ENCODE measurements around the gene ZNF805. TPM values are rescaled to one million over a fixed set of nuclear protein-coding genes. Genes with fewer than 3 reads are reported as not detected.

Gene ZNF805
- total RNA-seq, 1 experiment from 2014 or later = 10.1 TPM

Other genes with a start within 250 kb of the ZNF805 start
- not detected in 2 replicates for gene USP29, start 120.6 kb upstream of the ZNF805 start, total RNA-seq (2014; rRNA removed; shearing (Covaris generic))
- not detected in 2 replicates for gene ZIM3, start 95.4 kb upstream of the ZNF805 start, total RNA-seq (2014; rRNA removed; shearing (Covaris generic))
- gene DUXA, start 73.1 kb upstream of the ZNF805 start, total RNA-seq (2014; rRNA removed; shearing (Covaris generic)) = not detected in 2 replicates
- 9.5 and 11.0 TPM in 2 replicates for gene ZNF264, start 49.1 kb upstream of the ZNF805 start, total RNA-seq (2014; rRNA removed; shearing (Covaris generic))
- gene AURKC, start 9.6 kb upstream of the ZNF805 start, total RNA-seq (2014; rRNA removed; shearing (Covaris generic)) = not detected in 2 replicates
- 42.3 and 45.7 TPM in 2 replicates for gene ZNF460, start 39.9 kb downstream of the ZNF805 start, total RNA-seq (2014; rRNA removed; shearing (Covaris generic))
- 9.8 and 10.1 TPM in 2 replicates for gene ZNF543, start 79.8 kb downstream of the ZNF805 start, total RNA-seq (2014; rRNA removed; shearing (Covaris generic))
- gene ZNF304, start 110.6 kb downstream of the ZNF805 start, total RNA-seq (2014; rRNA removed; shearing (Covaris generic)) = 4.6 and 5.5 TPM in 2 replicates
- gene TRAPPC2B, start 122.9 kb downstream of the ZNF805 start, total RNA-seq (2014; rRNA removed; shearing (Covaris generic)) = 18.0 and 18.3 TPM in 2 replicates
- gene ZNF547, start 122.9 kb downstream of the ZNF805 start, total RNA-seq (2014; rRNA removed; shearing (Covaris generic)) = 1.6 and 2.8 TPM in 2 replicates
- gene ZNF548, start 149.2 kb downstream of the ZNF805 start, total RNA-seq (2014; rRNA removed; shearing (Covaris generic)) = 9.4 and 10.6 TPM in 2 replicates
- 3.9 and 4.7 TPM in 2 replicates for gene ZNF17, start 170.5 kb downstream of the ZNF805 start, total RNA-seq (2014; rRNA removed; shearing (Covaris generic))
- 16.4 and 21.3 TPM in 2 replicates for gene ZNF749, start 194.7 kb downstream of the ZNF805 start, total RNA-seq (2014; rRNA removed; shearing (Covaris generic))
- gene VN1R1, start 216.5 kb downstream of the ZNF805 start, total RNA-seq (2014; rRNA removed; shearing (Covaris generic)) = 0.17 and 0.22 TPM in 2 replicates
- gene ZNF772, start 236.9 kb downstream of the ZNF805 start, total RNA-seq (2014; rRNA removed; shearing (Covaris generic)) = 6.1 and 9.4 TPM in 2 replicates
- gene ZNF419, start 247.1 kb downstream of the ZNF805 start, total RNA-seq (2014; rRNA removed; shearing (Covaris generic)) = 10.7 and 16.1 TPM in 2 replicates